HG02884 (cell line): ENCODE results near the gene OTOGL.
"Not testable (repeated sequence)": the region's sequence is repeated elsewhere in the genome, so short reads cannot be mapped to it uniquely, and the experiment has no call there.

Source experiments
- ATAC-seq: cut with Tn5 transposase; IDR thresholded peaks from one replicate; pipeline ENCODE4 v1.9.1; 2021; ENCODE audit warnings: mild to moderate bottlenecking, moderate library complexity; ENCODE audit not compliant: unreplicated experiment

Gene OTOGL

GRCh38 chr12:80268924-80269749 lies 169.8 kb downstream of the OTOGL start:
- ATAC-seq, result no peak

GRCh38 chr12:80269803-80270552 lies 170.6 kb downstream of the OTOGL start:
- ATAC-seq, result peak; percentile 51

- ATAC-seq, result no peak
Measured at GRCh38 chr12:80271780-80272179, 172.4 kb downstream of the OTOGL start.

GRCh38 chr12:80272387-80272915 lies 173.1 kb downstream of the OTOGL start:
- no peak for ATAC-seq

- no peak for ATAC-seq
Measured at GRCh38 chr12:80273144-80273543, 173.8 kb downstream of the OTOGL start.

- ATAC-seq, result no peak
Measured at GRCh38 chr12:80277732-80278131, 178.4 kb downstream of the OTOGL start.

GRCh38 chr12:80282226-80282625 lies 182.9 kb downstream of the OTOGL start:
- ATAC-seq, result no peak

- no peak for ATAC-seq
Measured at GRCh38 chr12:80282761-80283160, 183.4 kb downstream of the OTOGL start.

GRCh38 chr12:80291108-80291754 lies 191.9 kb downstream of the OTOGL start:
- peak; percentile 47 for ATAC-seq

GRCh38 chr12:80293347-80293746 lies 194.0 kb downstream of the OTOGL start:
- ATAC-seq, result peak; percentile 58

- ATAC-seq, result peak; percentile 66
Measured at GRCh38 chr12:80293759-80294158, 194.4 kb downstream of the OTOGL start.

GRCh38 chr12:80299219-80299618 lies 199.9 kb downstream of the OTOGL start:
- peak; percentile 42 for ATAC-seq

GRCh38 chr12:80299976-80300375 lies 200.6 kb downstream of the OTOGL start:
- peak; percentile 81 for ATAC-seq

GRCh38 chr12:80307436-80307835 lies 208.1 kb downstream of the OTOGL start:
- ATAC-seq, result not testable (repeated sequence)

- no peak for ATAC-seq
Measured at GRCh38 chr12:80313209-80313608, 213.9 kb downstream of the OTOGL start.

GRCh38 chr12:80314741-80315140 lies 215.4 kb downstream of the OTOGL start:
- no peak for ATAC-seq

GRCh38 chr12:80316222-80316621 lies 216.9 kb downstream of the OTOGL start:
- no peak for ATAC-seq

GRCh38 chr12:80317307-80317706 lies 218.0 kb downstream of the OTOGL start:
- ATAC-seq, result no peak

- ATAC-seq, result no peak
Measured at GRCh38 chr12:80317899-80318298, 218.6 kb downstream of the OTOGL start.

- ATAC-seq, result no peak
Measured at GRCh38 chr12:80320121-80320678, 220.9 kb downstream of the OTOGL start.

GRCh38 chr12:80321653-80322052 lies 222.3 kb downstream of the OTOGL start:
- ATAC-seq, result no peak
